H1 (cell line): ENCODE measurements around the gene COLQ. TPM values are rescaled to one million over a fixed set of nuclear protein-coding genes. Genes with fewer than 3 reads are reported as not detected.

ENCODE experiments used
- CTCF ChIA-PET: fragments of 300-600 bp; sonication (Branson Sonifier 250); formaldehyde crosslinking; loops from one replicate; lab custom pipeline; 2021; ENCODE audit not compliant: partially characterized antibody; lab: Charles Lee
- POLR2A ChIA-PET: fragments of 300-600 bp; sonication (Branson Sonifier 250); formaldehyde crosslinking; loops from one replicate; lab custom pipeline; 2021; ENCODE audit warnings: inconsistent platforms; ENCODE audit not compliant: partially characterized antibody; lab: Charles Lee
- DNase-seq, 2 experiments: peaks; one replicate each; pipeline versions ENCODE4 v3.0.0 to v3.0.0-alpha.2; 2010 to 2022; ENCODE audit warnings: low spot score in 2 of 2, low read depth in 1 of 2, mixed read lengths in 1 of 2
- FAIRE-seq: peaks from 2 replicates; lab custom pipeline; 2011; peaks lifted over from hg19 to GRCh38; lab: Jason Lieb, UNC
- H2AFZ ChIP-seq: 2 replicates; pipeline ENCODE4 v1.8.1; 2012; ENCODE audit warnings: low read length, inconsistent platforms
- H2AK5ac ChIP-seq: 2 replicates; pipeline ENCODE4 v1.6.1; 2013; ENCODE audit warnings: low read depth, low read length
- H2BK120ac ChIP-seq: replicated peaks from 2 replicates; pipeline ENCODE3; 2013; ENCODE audit warnings: low read depth, low read length, inconsistent platforms
- H2BK12ac ChIP-seq: 2 replicates; pipeline ENCODE4 v1.6.1; 2013; ENCODE audit warnings: low read depth, low read length
- H2BK15ac ChIP-seq: 2 replicates; pipeline ENCODE4 v1.6.1; 2013; ENCODE audit warnings: low read length
- H2BK20ac ChIP-seq: 2 replicates; pipeline ENCODE4 v1.6.1; 2013; ENCODE audit warnings: low read length
- H2BK5ac ChIP-seq: 2 replicates; pipeline ENCODE4 v1.6.1; 2013; ENCODE audit warnings: low read depth, low read length
- H3K14ac ChIP-seq: 2 replicates; pipeline ENCODE4 v1.6.1; 2013; ENCODE audit warnings: inconsistent platforms; ENCODE audit not compliant: insufficient read length
- H3K18ac ChIP-seq: 2 replicates; pipeline ENCODE4 v1.6.1; 2013; ENCODE audit warnings: low read length; ENCODE audit errors: extremely low read depth
- H3K23ac ChIP-seq: 2 replicates; pipeline ENCODE4 v1.6.1; 2013; ENCODE audit warnings: inconsistent platforms; ENCODE audit not compliant: insufficient read length
- H3K23me2 ChIP-seq: 2 replicates; pipeline ENCODE4 v1.6.1; 2013; ENCODE audit warnings: low read depth, low read length
- H3K27ac ChIP-seq: 2 replicates; pipeline ENCODE4 v1.6.1; 2011; ENCODE audit warnings: low read depth, low read length, inconsistent platforms
- H3K27me3 ChIP-seq, 4 experiments: replicated peaks in 1 of 4; 1 replicate in 1 of 4; 2 replicates in 3 of 4; pipeline versions ENCODE4 v1.6.1 to v1.8.1; 2011 to 2013; ENCODE audit warnings: low read length in 3 of 4, mild to moderate bottlenecking in 3 of 4, inconsistent platforms in 2 of 4, mixed read lengths in 2 of 4, moderate library complexity in 1 of 4; ENCODE audit not compliant: control insufficient read depth in 3 of 4, insufficient read depth in 3 of 4; ENCODE audit errors: extremely low read depth in 1 of 4
- H3K36me3 ChIP-seq, 4 experiments: 2 replicates each; pipeline versions ENCODE4 v1.6.1 to v1.8.1; 2011 to 2013; ENCODE audit warnings: mild to moderate bottlenecking in 4 of 4, low read length in 3 of 4, moderate library complexity in 2 of 4, control low read depth in 1 of 4, inconsistent platforms in 1 of 4; ENCODE audit not compliant: insufficient read depth in 4 of 4, control insufficient read depth in 2 of 4
- H3K4ac ChIP-seq: replicated peaks from 2 replicates; pipeline ENCODE3; 2013; ENCODE audit warnings: low read length, low read depth, mixed read lengths, inconsistent platforms; ENCODE audit not compliant: insufficient read length
- H3K4me1 ChIP-seq, 4 experiments: replicated peaks in 1 of 4; 1 replicate in 1 of 4; 2 replicates in 3 of 4; pipeline versions ENCODE4 v1.6.1 to v1.8.1; 2011 to 2013; ENCODE audit warnings: low read length in 3 of 4, inconsistent platforms in 2 of 4, mixed read lengths in 1 of 4; ENCODE audit not compliant: insufficient read depth in 4 of 4, control insufficient read depth in 3 of 4
- H3K4me2 ChIP-seq, 2 experiments: 2 replicates each; pipeline versions ENCODE4 v1.6.1 to v1.8.1; 2011 to 2013; ENCODE audit warnings: low read depth in 2 of 2, low read length in 2 of 2, control low read depth in 1 of 2, inconsistent platforms in 1 of 2, mild to moderate bottlenecking in 1 of 2; ENCODE audit not compliant: insufficient read depth in 1 of 2
- H3K4me3 ChIP-seq, 4 experiments: fragments of 200-600, 300-600 bp in 1 of 4; sonication (generic), shearing (Covaris generic), sonication (Bioruptor Twin) in 1 of 4; 2 replicates each; pipeline versions ENCODE4 v1.5.1 to v1.8.1; 2011 to 2016; ENCODE audit warnings: low read length in 4 of 4, low read depth in 3 of 4, control low read depth in 2 of 4, inconsistent platforms in 2 of 4, mild to moderate bottlenecking in 2 of 4, mixed read lengths in 1 of 4, moderate library complexity in 1 of 4; ENCODE audit not compliant: insufficient read depth in 2 of 4; ENCODE audit errors: extremely low read depth in 1 of 4
- H3K56ac ChIP-seq: replicated peaks from 2 replicates; pipeline ENCODE3; 2013; ENCODE audit warnings: low read depth, mild to moderate bottlenecking, mixed read lengths, low read length, inconsistent platforms; ENCODE audit not compliant: insufficient read length
- H3K79me1 ChIP-seq: 2 replicates; pipeline ENCODE4 v1.6.1; 2013; ENCODE audit warnings: low read depth, low read length, control low read depth
- H3K79me2 ChIP-seq, 2 experiments: 2 replicates each; pipeline versions ENCODE4 v1.6.1 to v1.8.1; 2012 to 2013; ENCODE audit warnings: low read length in 2 of 2, mild to moderate bottlenecking in 2 of 2, inconsistent platforms in 1 of 2; ENCODE audit not compliant: insufficient read depth in 2 of 2, control insufficient read depth in 1 of 2
- H3K9ac ChIP-seq, 4 experiments: replicated peaks in 1 of 4; 1 replicate in 1 of 4; 2 replicates in 3 of 4; pipeline versions ENCODE4 v1.6.1 to v1.8.1; 2011 to 2013; ENCODE audit warnings: low read depth in 3 of 4, low read length in 3 of 4, control low read depth in 2 of 4, mild to moderate bottlenecking in 2 of 4, moderate library complexity in 2 of 4, inconsistent platforms in 1 of 4; ENCODE audit errors: extremely low read depth in 1 of 4
- H3K9me3 ChIP-seq, 2 experiments: 2 replicates each; pipeline versions ENCODE4 v1.6.1 to v1.8.1; 2012 to 2013; ENCODE audit warnings: mild to moderate bottlenecking in 2 of 2, moderate library complexity in 2 of 2, control low read depth in 1 of 2, inconsistent platforms in 1 of 2, low read depth in 1 of 2, low read length in 1 of 2, mixed read lengths in 1 of 2; ENCODE audit not compliant: insufficient read depth in 2 of 2
- H4K20me1 ChIP-seq, 2 experiments: replicated peaks in 1 of 2; 2 replicates each; pipeline versions ENCODE3 to v1.8.1; 2011 to 2013; ENCODE audit warnings: inconsistent platforms in 2 of 2, low read length in 2 of 2, mild to moderate bottlenecking in 1 of 2; ENCODE audit not compliant: insufficient read depth in 2 of 2, control insufficient read depth in 1 of 2
- H4K5ac ChIP-seq: 2 replicates; pipeline ENCODE4 v1.6.1; 2013; ENCODE audit warnings: low read length, low read depth, mixed read lengths, inconsistent platforms; ENCODE audit not compliant: insufficient read length
- H4K8ac ChIP-seq: 2 replicates; pipeline ENCODE4 v1.8.0; 2013; ENCODE audit warnings: mild to moderate bottlenecking, moderate library complexity, low read length, inconsistent platforms; ENCODE audit not compliant: insufficient read depth; ENCODE audit errors: extremely low read depth
- H4K91ac ChIP-seq: replicated peaks from 2 replicates; pipeline ENCODE3; 2013; ENCODE audit warnings: low read length, mixed read lengths, inconsistent platforms; ENCODE audit not compliant: insufficient read length
- BCL11A ChIP-seq, 2 experiments: IDR thresholded peaks; one replicate each; pipeline ENCODE4 v1.6.1; 2011; ENCODE audit warnings: low read depth in 2 of 2, low read length in 2 of 2, mild to moderate bottlenecking in 2 of 2
- CBX5 ChIP-seq: fragments of 300-800, 300-1000 bp; sonication (generic); IDR thresholded peaks from 2 replicates; pipeline ENCODE4 v1.7.1; 2016; ENCODE audit warnings: antibody characterized with exemption, low read length, low read depth
- CBX8 ChIP-seq: fragments of 300-800, 300-1000 bp; sonication (generic); IDR thresholded peaks from 2 replicates; pipeline ENCODE4 v1.7.1; 2016; ENCODE audit warnings: low read depth, low read length, borderline replicate concordance
- CHD1 ChIP-seq: IDR thresholded peaks from 2 replicates; pipeline ENCODE4 v1.6.1; 2012; ENCODE audit warnings: low read depth, low read length, improper control_type of control experiment
- MAFK ChIP-seq: IDR thresholded peaks from 2 replicates; pipeline ENCODE4 v1.6.1; 2012; ENCODE audit warnings: low read depth, mild to moderate bottlenecking, improper control_type of control experiment, low read length
- NANOG ChIP-seq: IDR thresholded peaks from 2 replicates; pipeline ENCODE4 v1.6.1; 2011; ENCODE audit warnings: low read length, low read depth, mild to moderate bottlenecking, inconsistent platforms; ENCODE audit not compliant: insufficient read depth, poor library complexity, severe bottlenecking
- PHF8 ChIP-seq: fragments of 200-600 bp; sonication (generic); conservative IDR thresholded peaks from 2 replicates; pipeline ENCODE4 v1.7.1; 2012; ENCODE audit warnings: low read depth, mild to moderate bottlenecking, inconsistent platforms, low read length, moderate library complexity
- SAP30 ChIP-seq: fragments of 300-600 bp; sonication (generic); IDR thresholded peaks from 2 replicates; pipeline ENCODE4 v1.7.1; 2012; ENCODE audit warnings: low read length, moderate library complexity, mild to moderate bottlenecking, inconsistent platforms; ENCODE audit not compliant: insufficient read depth, insufficient replicate concordance
- YY1 ChIP-seq: IDR thresholded peaks from 2 replicates; pipeline ENCODE4 v1.6.1; 2011; ENCODE audit warnings: low read depth, mild to moderate bottlenecking, low read length
- WGBS, 2 experiments: shearing (Covaris generic) in 1 of 2; methylation state at CpG; one replicate each; pipeline versions ENCODE4 v1.1.6 to v1.1.7; 2013 to 2015; ENCODE audit warnings: low lambda C conversion rate in 2 of 2, mixed read lengths in 2 of 2, inconsistent platforms in 1 of 2, low coverage in 1 of 2, missing lambda C conversion rate in 1 of 2; ENCODE audit not compliant: insufficient replicate concordance in 2 of 2, insufficient coverage in 1 of 2, insufficient read length in 1 of 2; ENCODE audit errors: extremely low coverage in 1 of 2, missing lambda C conversion rate in 1 of 2; 5-methylcytosine and 5-hydroxymethylcytosine counted together
- polyA plus RNA-seq, 7 experiments: library from polyadenylated mRNA; depleted of rRNA in 3 of 7; stranded (reverse) in 5 of 7; unstranded in 2 of 7; fragments of >200 nt in 5 of 7; fragments of 200-250 nt in 2 of 7; gene quantifications; 1 replicate in 5 of 7; 2 replicates in 1 of 7; 4 replicates in 1 of 7; pipeline versions ENCODE4 v1.2.1 to v1.2.3, GENCODE V29; 2011 to 2013; ENCODE audit warnings: missing spikeins in 2 of 7, mixed read lengths in 2 of 7
- total RNA-seq: library from RNA; stranded (reverse); fragmentation: NEBNext Ultra II Directional; extraction: Animal tissue kit (Norgen Biotek cat#: 25700); gene quantifications from 2 replicates; pipeline ENCODE4 v1.2.1, GENCODE V29; 2021
- TF ChIP-seq, protein P1 (sequence below): IDR thresholded peaks from 2 replicates; pipeline ENCODE4 v1.6.1; 2011; ENCODE audit warnings: low read length, improper control_type of control experiment

Gene COLQ
- total and polyA plus RNA-seq, 2 of the 8 experiments (the other 6 are each of a cell fraction or from before 2014, with no cell fraction given): 1.5 to 1.9 TPM

DNA sequence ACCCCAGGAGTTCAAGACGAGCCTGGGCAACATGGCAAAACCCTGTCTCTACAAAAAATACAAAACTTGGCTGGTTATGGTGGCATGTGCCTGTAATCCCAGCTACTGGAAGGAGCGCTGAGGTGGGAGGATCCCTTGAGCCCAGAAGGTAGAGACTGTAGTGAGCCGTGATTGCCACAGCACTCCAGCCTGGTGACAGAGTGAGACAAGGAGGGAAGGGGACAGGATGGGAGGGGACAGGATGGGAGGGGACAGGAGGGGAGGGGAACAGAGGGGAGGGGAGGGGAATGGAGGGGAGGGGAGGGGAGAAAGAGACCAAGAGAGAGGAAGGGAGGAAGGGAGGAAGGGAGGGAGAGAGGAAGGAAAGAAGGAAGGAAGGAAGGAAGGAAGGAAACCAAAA lies 11.0 kb downstream of the COLQ start:
- Histone ChIP-seq H3K9ac (no peak overlapping the region), H2AFZ (no peak overlapping the region), H3K14ac (no peak overlapping the region), H3K18ac (no peak overlapping the region), H3K4me3 (no peak overlapping the region), H2BK12ac (no peak overlapping the region), H3K27ac (no peak overlapping the region), H2BK15ac (no peak overlapping the region), H4K5ac (no peak overlapping the region), H3K79me2 (no peaks in the 10 kb centered on the region), H2BK20ac (no peak overlapping the region), H3K23ac (no peak overlapping the region), H4K20me1 (no peaks in the 10 kb centered on the region), H2BK5ac (no peak overlapping the region), H3K4me1 (0 out of 7 replicates have a peak, but pooled peaks cover 0 to 2% (median 0%) of the 10 kb centered on the region in 4 experiments), H3K36me3 (no peaks in the 10 kb centered on the region), H3K4me2 (no peak overlapping the region), H4K91ac (no peak overlapping the region), H3K23me2 (no peaks in the 10 kb centered on the region), H3K4ac (no peak overlapping the region), H4K8ac (no peak overlapping the region), H2BK120ac (no peak overlapping the region), H3K56ac (no peak overlapping the region), H3K79me1 (no peaks in the 10 kb centered on the region; the same call in 1 of the 2 replicates), H2AK5ac (no peak overlapping the region), H3K27me3 (no peaks in the 10 kb centered on the region), H3K9me3 (no peaks in the 10 kb centered on the region)
- ChIA-PET CTCF (interaction anchor here (0.6 to 0.7 kb wide), 2 partner anchors 16 to 46 kb away, joined by 3 read pairs; no protein-coding TSS in a partner anchor), POLR2A (no interaction called here)
- DNase-seq: no peak
- FAIRE-seq: no peak
- WGBS, 2 experiments: 83% methylated on average over 3 of the region's 3 CpGs; no CpG with 5 or more reads in 1 of the 2 experiments
- no peak for TF ChIP-seq MAFK
- TF ChIP-seq CHD1: no peak
- no peak for TF ChIP-seq CBX5
- TF ChIP-seq NANOG: no peak
- TF ChIP-seq, protein P1, sequence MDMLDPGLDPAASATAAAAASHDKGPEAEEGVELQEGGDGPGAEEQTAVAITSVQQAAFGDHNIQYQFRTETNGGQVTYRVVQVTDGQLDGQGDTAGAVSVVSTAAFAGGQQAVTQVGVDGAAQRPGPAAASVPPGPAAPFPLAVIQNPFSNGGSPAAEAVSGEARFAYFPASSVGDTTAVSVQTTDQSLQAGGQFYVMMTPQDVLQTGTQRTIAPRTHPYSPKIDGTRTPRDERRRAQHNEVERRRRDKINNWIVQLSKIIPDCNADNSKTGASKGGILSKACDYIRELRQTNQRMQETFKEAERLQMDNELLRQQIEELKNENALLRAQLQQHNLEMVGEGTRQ: no peak
- no peak for TF ChIP-seq BCL11A (IDR thresholded peaks at IDR 0.05; ENCODE audit: low read depth in 2 of 2, low read length in 2 of 2)
- no peak for TF ChIP-seq SAP30
- TF ChIP-seq CBX8: no peak
- no peak for TF ChIP-seq YY1
- no peak for TF ChIP-seq PHF8
